Rectal smooth muscle tissue (tissue), 1 donor: ENCODE data around the gene SCAI.
"Not testable (repeated sequence)": the region's sequence is repeated elsewhere in the genome, so short reads cannot be mapped to it uniquely, and the experiment has no call there.

Experiments
- H3K27ac ChIP-seq: one replicate; pipeline ENCODE4 v1.7.0; 2013; ENCODE audit warnings: low read depth, low read length, inconsistent platforms
- H3K27me3 ChIP-seq: one replicate; pipeline ENCODE4 v1.7.0; 2013; ENCODE audit warnings: low read length; ENCODE audit not compliant: control insufficient read depth, insufficient read depth
- H3K36me3 ChIP-seq: one replicate; pipeline ENCODE4 v1.7.0; 2013; ENCODE audit warnings: low read length; ENCODE audit not compliant: control insufficient read depth, insufficient read depth
- H3K4me1 ChIP-seq: one replicate; pipeline ENCODE4 v1.7.0; 2013; ENCODE audit warnings: low read length; ENCODE audit not compliant: control insufficient read depth, insufficient read depth
- H3K4me3 ChIP-seq: one replicate; pipeline ENCODE4 v1.7.0; 2013; ENCODE audit warnings: low read length
- H3K9ac ChIP-seq: one replicate; pipeline ENCODE4 v1.7.0; 2013; ENCODE audit warnings: low read length

Gene SCAI

GRCh38 chr9:125028041-125028440 lies 115.3 kb downstream of the SCAI start:
- H3K36me3 ChIP-seq = no peaks in the 10 kb centered on the region
- H3K4me1 ChIP-seq = no peaks in the 10 kb centered on the region
- H3K4me3 ChIP-seq = no peak overlapping the region
- H3K27me3 ChIP-seq = no peaks in the 10 kb centered on the region
- no peak overlapping the region for H3K27ac ChIP-seq
- H3K9ac ChIP-seq = no peak overlapping the region

DNA sequence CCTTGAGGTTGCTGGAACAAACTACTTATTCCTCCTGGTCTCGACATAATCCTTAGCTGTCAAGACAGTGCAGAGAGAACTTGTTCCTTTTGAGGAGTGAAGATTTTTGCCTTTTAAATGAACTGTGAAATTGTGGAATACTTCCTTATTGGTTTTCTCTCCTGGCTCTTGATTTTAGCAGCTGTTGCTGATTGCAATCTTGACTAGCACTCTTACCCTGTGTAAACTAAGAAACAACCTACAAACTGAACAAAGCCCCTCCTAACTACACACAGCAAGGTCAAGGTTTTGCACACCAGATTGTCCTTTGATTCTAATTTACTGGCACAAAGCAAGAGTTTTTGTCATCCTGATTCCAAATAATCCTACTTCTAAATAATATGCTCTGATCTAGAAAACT lies 118.4 kb downstream of the SCAI start:
- Histone ChIP-seq H3K4me1 (no peaks in the 10 kb centered on the region), H3K27me3 (no peaks in the 10 kb centered on the region), H3K36me3 (peaks cover 3% of the 10 kb centered on the region), H3K9ac (no peak overlapping the region), H3K27ac (no peak overlapping the region), H3K4me3 (no peak overlapping the region)

GRCh38 chr9:125021069-125021468 lies 122.3 kb downstream of the SCAI start:
- H3K36me3 ChIP-seq = peaks cover 3% of the 10 kb centered on the region
- no peaks in the 10 kb centered on the region for H3K27me3 ChIP-seq
- H3K27ac ChIP-seq = no peak overlapping the region
- H3K4me1 ChIP-seq = no peaks in the 10 kb centered on the region
- no peak overlapping the region for H3K9ac ChIP-seq
- no peak overlapping the region for H3K4me3 ChIP-seq

- not testable (repeated sequence) for H3K4me3 ChIP-seq, H3K4me1 ChIP-seq, H3K9ac ChIP-seq, H3K27ac ChIP-seq, H3K36me3 ChIP-seq, H3K27me3 ChIP-seq
These were observed 127.7 kb downstream of the SCAI start for GRCh38 chr9:125015655-125016054.

DNA sequence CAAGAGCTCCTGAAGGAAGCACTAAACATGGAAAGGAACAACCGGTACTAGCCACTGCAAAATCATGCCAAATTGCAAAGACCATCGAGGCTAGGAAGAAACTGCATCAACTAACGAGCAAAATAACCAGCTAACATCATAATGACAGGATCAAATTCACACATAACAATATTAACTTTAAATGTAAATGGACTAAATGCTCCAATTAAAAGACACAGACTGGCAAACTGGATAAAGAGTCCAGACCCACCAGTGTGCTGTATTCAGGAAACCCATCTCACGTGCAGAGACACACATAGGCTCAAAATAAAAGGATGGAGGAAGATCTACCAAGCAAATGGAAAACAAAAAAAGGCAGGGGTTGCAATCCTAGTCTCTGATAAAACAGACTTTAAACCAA lies 131.3 kb downstream of the SCAI start:
- not testable (repeated sequence) for H3K36me3 ChIP-seq, H3K27ac ChIP-seq, H3K9ac ChIP-seq, H3K4me3 ChIP-seq, H3K4me1 ChIP-seq, H3K27me3 ChIP-seq

DNA sequence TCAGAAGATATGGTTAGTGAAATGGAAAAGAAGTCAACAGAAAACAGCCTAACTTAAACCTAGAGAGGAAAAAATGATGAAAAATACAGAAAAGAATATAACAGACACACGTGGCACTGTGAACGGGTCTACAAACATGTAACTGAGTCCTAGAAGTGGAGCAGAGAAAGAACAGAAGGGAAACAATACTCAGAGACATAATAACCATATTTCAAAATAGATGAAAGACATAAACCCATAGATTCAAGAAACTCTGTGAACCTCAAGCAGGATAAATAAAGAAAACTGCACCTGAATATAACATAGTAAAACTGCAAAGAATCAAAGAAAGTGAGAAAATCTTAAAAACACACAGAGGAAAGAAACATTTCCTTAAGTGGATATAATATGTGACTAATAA lies 134.7 kb downstream of the SCAI start:
- Histone ChIP-seq H3K27me3 (no peaks in the 10 kb centered on the region), H3K4me1 (no peaks in the 10 kb centered on the region), H3K36me3 (no peaks in the 10 kb centered on the region), H3K9ac (no peak overlapping the region), H3K4me3 (no peak overlapping the region), H3K27ac (no peak overlapping the region)

DNA sequence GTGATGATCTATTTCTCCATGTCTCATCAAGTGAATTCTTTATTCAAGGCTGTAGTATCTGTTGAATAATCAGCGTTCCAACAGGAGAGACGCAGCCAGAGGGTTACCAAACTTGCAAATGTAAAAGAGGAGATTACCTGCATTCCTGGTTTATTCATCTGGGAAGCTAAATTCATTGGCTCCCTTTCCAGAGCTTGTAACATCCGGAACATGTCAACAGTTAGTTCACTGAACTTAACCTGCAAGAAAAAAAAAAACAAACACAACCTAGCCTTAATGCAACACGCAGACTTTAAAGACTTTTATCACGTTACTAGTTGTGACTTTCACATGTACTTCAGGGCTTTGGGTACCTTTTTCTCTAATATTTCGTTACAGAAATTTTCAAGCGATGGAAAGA lies 140.0 kb downstream of the SCAI start:
- H3K36me3 ChIP-seq = no peaks in the 10 kb centered on the region

DNA sequence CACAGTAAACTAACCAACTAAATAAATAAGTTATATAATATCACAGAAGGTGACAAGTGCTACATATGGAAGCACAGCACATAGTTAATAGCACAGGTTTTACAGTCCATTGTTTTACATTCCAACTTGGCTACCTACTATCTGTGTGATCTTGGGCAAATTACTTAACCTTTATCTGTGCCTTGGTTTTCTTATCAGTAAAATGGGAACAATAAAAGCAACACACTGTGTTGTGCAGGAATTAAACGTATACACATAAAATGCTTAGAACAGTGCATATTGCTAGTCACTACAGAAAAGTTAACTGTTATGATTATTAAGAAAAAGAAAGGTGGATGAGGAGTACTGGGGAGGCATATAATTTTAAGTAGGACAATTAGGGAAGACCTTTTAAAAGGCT lies 159.6 kb downstream of the SCAI start:
- no peaks in the 10 kb centered on the region for H3K4me1 ChIP-seq
- no peak overlapping the region for H3K27ac ChIP-seq
- H3K4me3 ChIP-seq = no peak overlapping the region

More for the DNA sequence above, 140.0 kb downstream of the SCAI start:
- no peak overlapping the region for H3K4me3 ChIP-seq
- no peaks in the 10 kb centered on the region for H3K4me1 ChIP-seq
- no peak overlapping the region for H3K9ac ChIP-seq
- H3K27ac ChIP-seq = no peak overlapping the region
- no peaks in the 10 kb centered on the region for H3K27me3 ChIP-seq

DNA sequence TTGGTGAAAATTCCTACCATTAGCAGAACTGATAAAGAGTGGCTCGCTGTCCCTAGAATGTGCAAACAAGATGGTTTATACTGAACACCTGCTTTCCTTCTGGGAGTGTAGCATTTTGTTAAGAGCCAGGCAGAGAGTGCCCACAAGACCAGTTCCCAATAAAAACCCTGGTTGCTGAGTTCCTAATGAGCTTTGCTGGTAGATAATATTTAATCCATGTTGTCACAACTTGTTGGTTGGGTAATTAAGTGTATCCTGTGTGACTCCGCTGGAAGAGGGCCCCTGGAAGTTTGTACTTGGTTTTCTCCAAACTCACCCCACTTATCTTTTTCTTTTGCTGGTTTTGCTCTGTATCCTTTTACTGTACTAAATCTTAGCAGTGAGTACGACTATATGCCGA lies 162.9 kb downstream of the SCAI start:
- H3K4me3 ChIP-seq = no peak overlapping the region
- H3K27me3 ChIP-seq = no peaks in the 10 kb centered on the region
- no peaks in the 10 kb centered on the region for H3K36me3 ChIP-seq
- no peaks in the 10 kb centered on the region for H3K4me1 ChIP-seq
- no peak overlapping the region for H3K27ac ChIP-seq
- H3K9ac ChIP-seq = no peak overlapping the region

More for the DNA sequence above, 159.6 kb downstream of the SCAI start:
- no peaks in the 10 kb centered on the region for H3K36me3 ChIP-seq
- no peaks in the 10 kb centered on the region for H3K27me3 ChIP-seq
- H3K9ac ChIP-seq = no peak overlapping the region

GRCh38 chr9:124975131-124975530 lies 168.2 kb downstream of the SCAI start:
- no peak overlapping the region for H3K9ac ChIP-seq
- H3K27me3 ChIP-seq = no peaks in the 10 kb centered on the region
- peaks cover 4% of the 10 kb centered on the region for H3K36me3 ChIP-seq
- no peak overlapping the region for H3K4me3 ChIP-seq
- H3K27ac ChIP-seq = no peak overlapping the region
- H3K4me1 ChIP-seq = no peaks in the 10 kb centered on the region

DNA sequence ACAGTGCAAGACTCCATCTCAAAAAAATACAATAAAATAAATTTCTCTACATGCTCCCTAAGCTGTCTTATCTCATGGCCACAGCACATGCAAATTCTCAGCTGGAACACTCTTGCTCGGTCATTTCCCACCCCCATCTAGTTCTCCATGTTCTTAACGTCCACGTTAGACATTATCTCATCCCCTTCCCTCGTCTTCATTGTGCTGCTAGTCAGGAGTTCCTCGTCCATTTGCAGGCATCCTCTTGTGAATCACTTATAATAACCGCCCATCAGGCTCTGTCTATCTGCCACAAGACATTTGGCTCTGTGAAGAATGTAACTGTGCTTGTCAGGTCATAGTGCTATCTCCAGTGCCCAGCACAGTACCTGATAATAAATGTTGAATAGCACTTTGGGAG lies 169.5 kb downstream of the SCAI start:
- H3K27ac ChIP-seq = no peak overlapping the region
- no peaks in the 10 kb centered on the region for H3K27me3 ChIP-seq
- no peaks in the 10 kb centered on the region for H3K4me1 ChIP-seq
- H3K4me3 ChIP-seq = no peak overlapping the region
- H3K36me3 ChIP-seq = peaks cover 4% of the 10 kb centered on the region
- no peak overlapping the region for H3K9ac ChIP-seq

- Histone ChIP-seq H3K27ac (no peak overlapping the region), H3K36me3 (peaks cover 4% of the 10 kb centered on the region), H3K9ac (no peak overlapping the region), H3K4me3 (no peak overlapping the region), H3K27me3 (no peaks in the 10 kb centered on the region), H3K4me1 (no peaks in the 10 kb centered on the region)
These were observed 171.0 kb downstream of the SCAI start for GRCh38 chr9:124972241-124972770.

DNA sequence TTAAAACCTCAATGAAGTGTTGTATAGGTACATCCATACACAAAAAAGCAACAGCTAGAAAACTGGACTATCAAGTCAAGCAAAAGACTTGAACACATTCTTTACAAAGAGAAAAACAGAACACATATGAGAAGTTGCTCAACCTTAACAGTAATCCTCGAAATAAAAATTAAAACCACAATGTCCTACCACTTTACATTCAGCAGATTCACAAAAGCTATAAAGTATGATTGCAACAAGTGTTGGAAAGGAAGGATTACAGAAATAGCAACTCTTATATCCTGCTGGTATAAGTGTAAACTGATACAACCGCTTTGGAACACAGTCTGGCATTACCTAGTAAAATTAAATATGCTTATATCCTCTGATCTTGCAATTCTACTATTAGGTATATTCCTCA lies 173.9 kb downstream of the SCAI start:
- H3K27me3 ChIP-seq = no peaks in the 10 kb centered on the region
- no peak overlapping the region for H3K27ac ChIP-seq
- no peaks in the 10 kb centered on the region for H3K4me1 ChIP-seq
- peaks cover 4% of the 10 kb centered on the region for H3K36me3 ChIP-seq
- H3K9ac ChIP-seq = no peak overlapping the region
- H3K4me3 ChIP-seq = no peak overlapping the region
